ENCODE data around the gene SPEM3.
A peak's percentile ranks its signal among the peaks of the same experiment; 100 is the strongest.
"Not testable (repeated sequence)": the region's sequence is repeated elsewhere in the genome, so short reads cannot be mapped to it uniquely, and the experiment has no call there.

SPEM3 gene

GRCh38 chr17:7475764-7476422 is 47.2 kb downstream of the SPEM3 start:
- peak; percentile 73 to 85 (median 84) for DNase-seq

- DNase-seq, result no peak
Observed at GRCh38 chr17:7476494-7476893, 47.8 kb downstream of the SPEM3 start.

- peak in 2 of 4 experiments; percentile 25 to 27 for DNase-seq
Observed at GRCh38 chr17:7476951-7477350, 48.3 kb downstream of the SPEM3 start.

- peak; percentile 79 to 86 (median 82) for DNase-seq
Observed at GRCh38 chr17:7477392-7478275, 49.0 kb downstream of the SPEM3 start.

GRCh38 chr17:7478276-7479212 is 49.9 kb downstream of the SPEM3 start:
- DNase-seq, result peak; percentile 40 to 74 (median 52)

- DNase-seq, result peak; percentile 40 to 81 (median 64)
Observed at GRCh38 chr17:7479213-7480088, 50.8 kb downstream of the SPEM3 start, which contains the start of gene ZBTB4. TSS of gene ZBTB4 (minus strand) at chr17:7479631. CDS start at chr17:7466801, 12,830 bp downstream.

- DNase-seq, result no peak
Observed at GRCh38 chr17:7480089-7480384, 51.4 kb downstream of the SPEM3 start.

- DNase-seq, result not testable (repeated sequence)
Observed at GRCh38 chr17:7481275-7481674, 52.6 kb downstream of the SPEM3 start, which contains the start of gene SLC35G6. TSS of gene SLC35G6 (plus strand) at chr17:7481446. CDS start at chr17:7481517, 71 bp downstream.

- DNase-seq, result not testable (repeated sequence)
Observed at GRCh38 chr17:7481842-7482741, 53.4 kb downstream of the SPEM3 start.
